ENCODE data around the gene CDH22.
A peak's percentile ranks its signal among the peaks of the same experiment; 100 is the strongest.

The CDH22 gene

GRCh38 chr20:46206025-46206424 is 102.3 kb downstream of the CDH22 start:
- no peak overlapping the region for H4K91ac ChIP-seq (ENCODE audit: low read depth, low read length, poor library complexity)
- no peaks in the 10 kb centered on the region for H3K9me3 ChIP-seq (replicated peaks in 1 of 2; ENCODE audit: control insufficient read depth in 2 of 2, insufficient read depth in 1 of 2, low read depth in 1 of 2, low read length in 2 of 2)
- no peak overlapping the region for H4K8ac ChIP-seq (ENCODE audit: low read depth, low read length)
- no peak overlapping the region for H3K4ac ChIP-seq (ENCODE audit: low read length)
- H2BK120ac ChIP-seq (ENCODE audit: low read depth, low read length), result no peak overlapping the region
- no peak overlapping the region for H3K14ac ChIP-seq (ENCODE audit: low read length)
- H3K27ac ChIP-seq (replicated peaks; ENCODE audit: low read length), result no peak overlapping the region
- no peak overlapping the region for H3K4me2 ChIP-seq (ENCODE audit: insufficient read depth, low read length, poor library complexity, severe bottlenecking)
- no peak for DNase-seq (ENCODE audit: low spot score)
- no peak overlapping the region for H2BK12ac ChIP-seq (ENCODE audit: low read length)
- H2AFZ ChIP-seq (ENCODE audit: low read length), result no peak overlapping the region
- no peaks in the 10 kb centered on the region for H3K79me1 ChIP-seq (ENCODE audit: low read depth, low read length)
- peaks cover 0 to 34% (median 0%) of the 10 kb centered on the region in 3 experiments for H3K27me3 ChIP-seq (ENCODE audit: control insufficient read depth in 3 of 3, insufficient read depth in 3 of 3, low read depth in 1 of 3, low read length in 3 of 3)
- no CpG with 5 or more reads among the region's 5 CpGs for WGBS, 2 donors (ENCODE audit: extremely low coverage in 2 of 2, insufficient read length in 2 of 2, insufficient replicate concordance in 1 of 2)
- H2BK15ac ChIP-seq (ENCODE audit: low read length), result no peak overlapping the region
- no peaks in the 10 kb centered on the region for H3K36me3 ChIP-seq (replicated peaks in 1 of 2; ENCODE audit: control insufficient read depth in 2 of 2, insufficient read depth in 2 of 2, low read length in 2 of 2)
- H3K4me1 ChIP-seq (ENCODE audit: control insufficient read depth in 2 of 2, insufficient read depth in 1 of 2, low read depth in 1 of 2, low read length in 2 of 2), result peaks cover 0 to 24% of the 10 kb centered on the region in 2 donors
- H3K18ac ChIP-seq (ENCODE audit: low read length), result peak overlapping the region; percentile 9
- no peak overlapping the region for H3K9ac ChIP-seq (ENCODE audit: low read depth, low read length, poor library complexity)
- H3K4me3 ChIP-seq (ENCODE audit: low read length in 2 of 2), result no peak overlapping the region
- no peak overlapping the region for H3K23ac ChIP-seq (ENCODE audit: low read depth, low read length, poor library complexity)
- H2BK5ac ChIP-seq (ENCODE audit: low read length), result no peak overlapping the region
- H2AK5ac ChIP-seq (ENCODE audit: low read depth, low read length), result peak overlapping the region; percentile 20

GRCh38 chr20:46205349-46205748 is 102.9 kb downstream of the CDH22 start:
- no peak overlapping the region for H3K4ac ChIP-seq (ENCODE audit: low read length)
- no peak overlapping the region for H2BK120ac ChIP-seq (ENCODE audit: low read depth, low read length)
- H2BK12ac ChIP-seq (ENCODE audit: low read length), result no peak overlapping the region
- no peaks in the 10 kb centered on the region for H3K79me1 ChIP-seq (ENCODE audit: low read depth, low read length)
- peaks cover 0 to 22% of the 10 kb centered on the region in 2 donors for H3K4me1 ChIP-seq (ENCODE audit: control insufficient read depth in 2 of 2, insufficient read depth in 1 of 2, low read depth in 1 of 2, low read length in 2 of 2)
- no CpG with 5 or more reads among the region's 3 CpGs for WGBS, 2 donors (ENCODE audit: extremely low coverage in 2 of 2, insufficient read length in 2 of 2, insufficient replicate concordance in 1 of 2)
- H3K14ac ChIP-seq (ENCODE audit: low read length), result no peak overlapping the region
- H3K27me3 ChIP-seq (ENCODE audit: control insufficient read depth in 3 of 3, insufficient read depth in 3 of 3, low read depth in 1 of 3, low read length in 3 of 3), result peaks cover 0 to 32% (median 0%) of the 10 kb centered on the region in 3 experiments
- no peak overlapping the region for H2BK5ac ChIP-seq (ENCODE audit: low read length)
- H2AK5ac ChIP-seq (ENCODE audit: low read depth, low read length), result peak overlapping the region; percentile 20
- H3K18ac ChIP-seq (ENCODE audit: low read length), result no peak overlapping the region
- no peaks in the 10 kb centered on the region for H3K9me3 ChIP-seq (replicated peaks in 1 of 2; ENCODE audit: control insufficient read depth in 2 of 2, insufficient read depth in 1 of 2, low read depth in 1 of 2, low read length in 2 of 2)
- H4K91ac ChIP-seq (ENCODE audit: low read depth, low read length, poor library complexity), result no peak overlapping the region
- H3K4me2 ChIP-seq (ENCODE audit: insufficient read depth, low read length, poor library complexity, severe bottlenecking), result no peak overlapping the region
- H3K9ac ChIP-seq (ENCODE audit: low read depth, low read length, poor library complexity), result no peak overlapping the region
- H3K27ac ChIP-seq (replicated peaks; ENCODE audit: low read length), result no peak overlapping the region
- no peak overlapping the region for H2BK15ac ChIP-seq (ENCODE audit: low read length)
- DNase-seq (ENCODE audit: low spot score), result no peak
- no peak overlapping the region for H4K8ac ChIP-seq (ENCODE audit: low read depth, low read length)
- H2AFZ ChIP-seq (ENCODE audit: low read length), result no peak overlapping the region
- H3K36me3 ChIP-seq (replicated peaks in 1 of 2; ENCODE audit: control insufficient read depth in 2 of 2, insufficient read depth in 2 of 2, low read length in 2 of 2), result no peaks in the 10 kb centered on the region
- H3K4me3 ChIP-seq (ENCODE audit: low read length in 2 of 2), result no peak overlapping the region
- no peak overlapping the region for H3K23ac ChIP-seq (ENCODE audit: low read depth, low read length, poor library complexity)

- Histone ChIP-seq H3K9me3 (replicated peaks in 1 of 2; ENCODE audit: control insufficient read depth in 2 of 2, insufficient read depth in 1 of 2, low read depth in 1 of 2, low read length in 2 of 2) (no peaks in the 10 kb centered on the region), H3K4me1 (ENCODE audit: control insufficient read depth in 2 of 2, insufficient read depth in 1 of 2, low read depth in 1 of 2, low read length in 2 of 2) (peaks cover 0 to 20% of the 10 kb centered on the region in 2 donors), H3K27me3 (ENCODE audit: control insufficient read depth in 3 of 3, insufficient read depth in 3 of 3, low read depth in 1 of 3, low read length in 3 of 3) (peaks cover 0 to 32% (median 0%) of the 10 kb centered on the region in 3 experiments), H3K4ac (ENCODE audit: low read length) (no peak overlapping the region), H2BK120ac (ENCODE audit: low read depth, low read length) (no peak overlapping the region), H2BK5ac (ENCODE audit: low read length) (no peak overlapping the region), H3K23ac (ENCODE audit: low read depth, low read length, poor library complexity) (no peak overlapping the region), H3K27ac (replicated peaks; ENCODE audit: low read length) (no peak overlapping the region), H3K9ac (ENCODE audit: low read depth, low read length, poor library complexity) (no peak overlapping the region), H2AK5ac (ENCODE audit: low read depth, low read length) (no peak overlapping the region), H4K91ac (ENCODE audit: low read depth, low read length, poor library complexity) (no peak overlapping the region), H3K14ac (ENCODE audit: low read length) (no peak overlapping the region), H3K4me2 (ENCODE audit: insufficient read depth, low read length, poor library complexity, severe bottlenecking) (no peak overlapping the region), H2BK12ac (ENCODE audit: low read length) (no peak overlapping the region), H3K79me1 (ENCODE audit: low read depth, low read length) (no peaks in the 10 kb centered on the region), H2BK15ac (ENCODE audit: low read length) (no peak overlapping the region), H3K18ac (ENCODE audit: low read length) (no peak overlapping the region), H3K36me3 (replicated peaks in 1 of 2; ENCODE audit: control insufficient read depth in 2 of 2, insufficient read depth in 2 of 2, low read length in 2 of 2) (no peaks in the 10 kb centered on the region), H2AFZ (ENCODE audit: low read length) (no peak overlapping the region), H4K8ac (ENCODE audit: low read depth, low read length) (no peak overlapping the region), H3K4me3 (ENCODE audit: low read length in 2 of 2) (no peak overlapping the region)
- WGBS, 2 donors (ENCODE audit: extremely low coverage in 2 of 2, insufficient read length in 2 of 2, insufficient replicate concordance in 1 of 2), result no CpG with 5 or more reads among the region's 8 CpGs
- DNase-seq (ENCODE audit: low spot score), result no peak
Measured at GRCh38 chr20:46204594-46205186, 103.6 kb downstream of the CDH22 start.

- no peak overlapping the region for H3K9ac ChIP-seq (ENCODE audit: low read depth, low read length, poor library complexity)
- no peak overlapping the region for H3K23ac ChIP-seq (ENCODE audit: low read depth, low read length, poor library complexity)
- no peak overlapping the region for H4K91ac ChIP-seq (ENCODE audit: low read depth, low read length, poor library complexity)
- H2BK5ac ChIP-seq (ENCODE audit: low read length), result no peak overlapping the region
- H3K4me2 ChIP-seq (ENCODE audit: insufficient read depth, low read length, poor library complexity, severe bottlenecking), result no peak overlapping the region
- no peak overlapping the region for H3K4ac ChIP-seq (ENCODE audit: low read length)
- H2AFZ ChIP-seq (ENCODE audit: low read length), result no peak overlapping the region
- DNase-seq (ENCODE audit: low spot score), result no peak
- no peak overlapping the region for H4K8ac ChIP-seq (ENCODE audit: low read depth, low read length)
- peak overlapping the region; percentile 79 for H3K18ac ChIP-seq (ENCODE audit: low read length)
- H3K27me3 ChIP-seq (ENCODE audit: control insufficient read depth in 3 of 3, insufficient read depth in 3 of 3, low read depth in 1 of 3, low read length in 3 of 3), result peaks cover 0 to 30% (median 0%) of the 10 kb centered on the region in 3 experiments
- H2BK12ac ChIP-seq (ENCODE audit: low read length), result no peak overlapping the region
- H3K79me1 ChIP-seq (ENCODE audit: low read depth, low read length), result no peaks in the 10 kb centered on the region
- peaks cover 0 to 22% of the 10 kb centered on the region in 2 donors for H3K4me1 ChIP-seq (ENCODE audit: control insufficient read depth in 2 of 2, insufficient read depth in 1 of 2, low read depth in 1 of 2, low read length in 2 of 2)
- no peaks in the 10 kb centered on the region for H3K36me3 ChIP-seq (replicated peaks in 1 of 2; ENCODE audit: control insufficient read depth in 2 of 2, insufficient read depth in 2 of 2, low read length in 2 of 2)
- H3K27ac ChIP-seq (replicated peaks; ENCODE audit: low read length), result no peak overlapping the region
- H2BK120ac ChIP-seq (ENCODE audit: low read depth, low read length), result no peak overlapping the region
- no CpG with 5 or more reads among the region's 3 CpGs for WGBS, 2 donors (ENCODE audit: extremely low coverage in 2 of 2, insufficient read length in 2 of 2, insufficient replicate concordance in 1 of 2)
- H2BK15ac ChIP-seq (ENCODE audit: low read length), result no peak overlapping the region
- no peaks in the 10 kb centered on the region for H3K9me3 ChIP-seq (replicated peaks in 1 of 2; ENCODE audit: control insufficient read depth in 2 of 2, insufficient read depth in 1 of 2, low read depth in 1 of 2, low read length in 2 of 2)
- H3K14ac ChIP-seq (ENCODE audit: low read length), result no peak overlapping the region
- no peak overlapping the region for H3K4me3 ChIP-seq (ENCODE audit: low read length in 2 of 2)
- H2AK5ac ChIP-seq (ENCODE audit: low read depth, low read length), result no peak overlapping the region
Measured at GRCh38 chr20:46203510-46203837, 104.8 kb downstream of the CDH22 start.

Measured in neuronal stem cell (in vitro differentiated cells).